SH-SY5Y (cell line): ENCODE measurements around the gene SLIT1.

Source experiments
- GATA2 ChIP-seq: IDR thresholded peaks from 2 replicates; pipeline ENCODE4 v1.6.1; 2011; ENCODE audit warnings: mild to moderate bottlenecking, low read depth, low read length
- GATA3 ChIP-seq: IDR thresholded peaks from 2 replicates; pipeline ENCODE4 v1.6.1; 2011; ENCODE audit warnings: low read depth, mild to moderate bottlenecking, low read length, moderate library complexity

DNA sequence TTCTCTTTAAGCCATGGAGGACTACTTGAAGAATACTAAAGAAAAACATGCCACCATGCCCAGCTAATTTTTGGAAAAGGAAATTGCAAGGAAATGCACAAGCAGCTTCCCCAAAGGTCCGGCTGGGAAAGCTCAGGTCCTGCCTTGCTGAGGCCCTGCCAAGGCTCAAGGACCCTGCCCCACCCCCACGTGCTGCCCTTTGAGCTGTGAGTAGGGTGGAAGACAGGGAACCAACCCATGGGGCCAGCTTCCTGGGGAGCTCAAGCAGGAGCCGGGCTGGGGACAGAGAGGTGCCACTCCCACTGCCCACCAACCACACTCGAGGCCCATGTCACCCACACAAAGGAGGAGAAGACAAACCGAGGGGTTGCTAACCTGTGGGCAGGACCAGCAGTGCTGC, 78.2 kb downstream of the SLIT1 start:
- TF ChIP-seq GATA2, result no peak
- no peak for TF ChIP-seq GATA3
